ENCODE measurements around the gene PILRA. TPM values are rescaled to one million over a fixed set of nuclear protein-coding genes. Genes with fewer than 3 reads are reported as not detected.
"Not testable (repeated sequence)": the region's sequence is repeated elsewhere in the genome, so short reads cannot be mapped to it uniquely, and the experiment has no call there.

PILRA gene
- total RNA-seq, 1 donor from 2014 or later: 5.3 TPM

DNA sequence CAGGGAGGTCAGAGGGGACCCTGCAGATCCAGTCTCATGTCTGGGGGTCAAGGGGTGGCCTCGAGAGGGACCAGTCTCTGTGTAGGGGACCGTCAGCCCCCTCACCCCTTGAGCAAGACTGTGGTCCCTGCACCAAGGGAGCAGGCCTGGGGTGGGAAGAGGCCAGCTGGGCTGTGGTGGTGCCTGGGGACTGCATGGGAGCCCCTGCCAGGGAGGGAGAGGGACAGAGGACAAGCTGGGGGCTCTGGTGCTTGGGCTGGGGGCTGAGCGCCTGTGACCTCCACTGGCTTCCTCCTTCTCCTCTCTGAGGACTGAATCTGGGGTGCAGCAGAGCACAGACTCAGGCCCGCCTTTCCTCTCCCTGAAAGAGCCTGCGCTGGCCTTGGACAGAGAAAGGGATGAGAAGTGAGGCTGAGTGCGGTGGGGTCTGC, 16.1 kb upstream of the PILRA start:
- Mint-ChIP-seq H3K9me3 (ENCODE audit: low read depth) (no peaks in the 10 kb centered on the region), H3K27ac (no peak overlapping the region), H3K4me3 (ENCODE audit: low read depth) (no peak overlapping the region), H3K27me3 (no peaks in the 10 kb centered on the region), H3K4me1 (ENCODE audit: low read depth) (no peaks in the 10 kb centered on the region), H3K36me3 (ENCODE audit: insufficient read depth) (peaks cover 16% of the 10 kb centered on the region)
- TF ChIP-seq, protein P1, sequence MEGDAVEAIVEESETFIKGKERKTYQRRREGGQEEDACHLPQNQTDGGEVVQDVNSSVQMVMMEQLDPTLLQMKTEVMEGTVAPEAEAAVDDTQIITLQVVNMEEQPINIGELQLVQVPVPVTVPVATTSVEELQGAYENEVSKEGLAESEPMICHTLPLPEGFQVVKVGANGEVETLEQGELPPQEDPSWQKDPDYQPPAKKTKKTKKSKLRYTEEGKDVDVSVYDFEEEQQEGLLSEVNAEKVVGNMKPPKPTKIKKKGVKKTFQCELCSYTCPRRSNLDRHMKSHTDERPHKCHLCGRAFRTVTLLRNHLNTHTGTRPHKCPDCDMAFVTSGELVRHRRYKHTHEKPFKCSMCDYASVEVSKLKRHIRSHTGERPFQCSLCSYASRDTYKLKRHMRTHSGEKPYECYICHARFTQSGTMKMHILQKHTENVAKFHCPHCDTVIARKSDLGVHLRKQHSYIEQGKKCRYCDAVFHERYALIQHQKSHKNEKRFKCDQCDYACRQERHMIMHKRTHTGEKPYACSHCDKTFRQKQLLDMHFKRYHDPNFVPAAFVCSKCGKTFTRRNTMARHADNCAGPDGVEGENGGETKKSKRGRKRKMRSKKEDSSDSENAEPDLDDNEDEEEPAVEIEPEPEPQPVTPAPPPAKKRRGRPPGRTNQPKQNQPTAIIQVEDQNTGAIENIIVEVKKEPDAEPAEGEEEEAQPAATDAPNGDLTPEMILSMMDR (IDR thresholded peaks at IDR 0.05; ENCODE audit: unreplicated experiment): no peak
- DNase-seq (ENCODE audit: low spot score, unreplicated experiment): no peak

DNA sequence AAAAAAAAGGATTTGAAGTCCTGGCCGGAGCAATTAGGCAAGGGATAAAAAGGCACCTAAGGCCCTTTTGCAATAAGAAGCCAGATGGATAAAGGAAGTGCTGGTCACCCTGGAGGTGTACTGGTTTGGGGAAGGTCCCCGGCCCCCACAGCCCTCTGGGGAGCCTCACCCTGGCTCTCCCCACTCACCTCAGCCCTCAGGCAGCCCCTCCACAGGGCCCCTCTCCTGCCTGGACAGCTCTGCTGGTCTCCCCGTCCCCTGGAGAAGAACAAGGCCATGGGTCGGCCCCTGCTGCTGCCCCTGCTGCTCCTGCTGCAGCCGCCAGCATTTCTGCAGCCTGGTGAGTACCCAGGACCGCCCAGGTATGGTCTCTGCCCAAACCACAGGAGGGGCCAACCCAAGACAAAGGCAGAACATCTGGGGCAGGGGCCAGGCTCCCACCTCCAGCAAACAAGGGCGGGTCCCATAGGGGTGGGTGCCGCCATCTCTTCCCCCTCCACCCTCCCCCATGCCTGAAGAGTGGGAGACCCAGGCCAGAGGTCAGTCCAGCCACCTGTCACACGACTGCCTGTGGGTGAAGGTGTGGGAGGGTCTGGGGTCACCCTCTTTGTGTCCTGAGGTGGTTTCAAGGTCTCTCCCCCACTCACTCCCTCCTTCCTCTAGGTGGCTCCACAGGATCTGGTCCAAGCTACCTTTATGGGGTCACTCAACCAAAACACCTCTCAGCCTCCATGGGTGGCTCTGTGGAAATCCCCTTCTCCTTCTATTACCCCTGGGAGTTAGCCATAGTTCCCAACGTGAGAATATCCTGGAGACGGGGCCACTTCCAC, 15.0 kb upstream of the PILRA start, which contains the start of gene PILRB:
TSS of gene PILRB (plus strand) at position 91 of the 830 bp plus-strand sequence. CDS start at position 277, 186 bp downstream.
- Mint-ChIP-seq H3K9me3 (ENCODE audit: low read depth) (no peaks in the 10 kb centered on the region), H3K4me3 (ENCODE audit: low read depth) (no peak within 1 kb of the TSS), H3K27me3 (no peaks in the 10 kb centered on the region), H3K4me1 (ENCODE audit: low read depth) (no peaks in the 10 kb centered on the region), H3K36me3 (ENCODE audit: insufficient read depth) (peaks cover 19% of the 10 kb centered on the region), H3K27ac (no peak within 1 kb of the TSS)
- TF ChIP-seq, protein P1 (IDR thresholded peaks at IDR 0.05; ENCODE audit: unreplicated experiment): no peak
- no peak for DNase-seq (ENCODE audit: low spot score, unreplicated experiment)

DNA sequence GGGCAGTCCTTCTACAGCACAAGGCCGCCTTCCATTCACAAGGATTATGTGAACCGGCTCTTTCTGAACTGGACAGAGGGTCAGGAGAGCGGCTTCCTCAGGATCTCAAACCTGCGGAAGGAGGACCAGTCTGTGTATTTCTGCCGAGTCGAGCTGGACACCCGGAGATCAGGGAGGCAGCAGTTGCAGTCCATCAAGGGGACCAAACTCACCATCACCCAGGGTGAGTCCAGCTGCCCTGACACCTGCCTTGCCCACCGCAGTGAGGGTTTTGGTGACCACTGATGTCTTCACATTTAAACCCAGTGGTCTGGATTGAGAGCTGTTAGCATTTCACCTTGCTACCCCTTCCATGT, 14.5 kb upstream of the PILRA start:
- no peak overlapping the region for H3K4me3 Mint-ChIP-seq (ENCODE audit: low read depth)
- no peak overlapping the region for H3K27ac Mint-ChIP-seq
- TF ChIP-seq, protein P1 (IDR thresholded peaks at IDR 0.05; ENCODE audit: unreplicated experiment): no peak
- no peaks in the 10 kb centered on the region for H3K9me3 Mint-ChIP-seq (ENCODE audit: low read depth)
- no peak for DNase-seq (ENCODE audit: low spot score, unreplicated experiment)
- no peaks in the 10 kb centered on the region for H3K27me3 Mint-ChIP-seq
- H3K4me1 Mint-ChIP-seq (ENCODE audit: low read depth): no peaks in the 10 kb centered on the region
- H3K36me3 Mint-ChIP-seq (ENCODE audit: insufficient read depth): peaks cover 23% of the 10 kb centered on the region

DNA sequence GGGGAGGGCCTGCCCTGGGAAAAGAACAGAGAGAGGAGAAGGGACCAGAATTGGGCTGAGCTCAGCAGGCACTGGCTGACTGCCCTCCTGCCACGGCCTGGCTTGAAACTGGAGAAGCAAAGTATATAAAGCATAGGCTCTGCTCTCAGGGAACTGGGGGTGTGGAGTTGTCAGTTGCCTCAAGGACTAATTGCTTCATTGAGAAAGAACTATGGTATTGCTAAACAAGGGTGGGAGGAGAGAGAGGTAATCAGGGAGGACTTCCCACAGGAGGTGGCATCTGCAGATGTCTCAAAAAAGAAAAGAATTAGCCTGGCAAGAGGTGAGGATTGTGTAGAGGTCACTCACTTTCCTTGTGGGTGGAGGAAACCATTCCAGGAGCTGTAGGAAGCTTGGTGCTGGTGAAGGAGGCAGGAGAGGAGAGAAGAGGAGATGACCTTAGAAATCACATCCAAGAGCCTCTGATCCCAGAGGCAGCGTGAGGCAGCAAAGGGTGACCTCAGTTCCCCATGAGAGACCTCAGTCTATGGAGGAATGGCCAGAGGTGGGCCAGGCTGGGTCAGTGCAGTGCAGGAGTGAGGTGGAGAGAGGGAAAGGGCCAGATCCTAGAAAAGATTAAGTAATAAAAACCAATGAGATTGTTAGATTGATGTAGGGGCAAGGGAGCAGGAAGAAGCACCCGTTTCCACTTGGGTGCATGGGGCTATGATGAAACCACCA, 13.0 kb upstream of the PILRA start:
- H3K4me1 Mint-ChIP-seq (ENCODE audit: low read depth): no peaks in the 10 kb centered on the region
- no peaks in the 10 kb centered on the region for H3K27me3 Mint-ChIP-seq
- no peak for DNase-seq (ENCODE audit: low spot score, unreplicated experiment)
- TF ChIP-seq, protein P1 (IDR thresholded peaks at IDR 0.05; ENCODE audit: unreplicated experiment): no peak
- peak overlapping the region; percentile 2 for H3K27ac Mint-ChIP-seq
- no peaks in the 10 kb centered on the region for H3K9me3 Mint-ChIP-seq (ENCODE audit: low read depth)
- H3K4me3 Mint-ChIP-seq (ENCODE audit: low read depth): no peak overlapping the region
- peaks cover 28% of the 10 kb centered on the region for H3K36me3 Mint-ChIP-seq (ENCODE audit: insufficient read depth)

DNA sequence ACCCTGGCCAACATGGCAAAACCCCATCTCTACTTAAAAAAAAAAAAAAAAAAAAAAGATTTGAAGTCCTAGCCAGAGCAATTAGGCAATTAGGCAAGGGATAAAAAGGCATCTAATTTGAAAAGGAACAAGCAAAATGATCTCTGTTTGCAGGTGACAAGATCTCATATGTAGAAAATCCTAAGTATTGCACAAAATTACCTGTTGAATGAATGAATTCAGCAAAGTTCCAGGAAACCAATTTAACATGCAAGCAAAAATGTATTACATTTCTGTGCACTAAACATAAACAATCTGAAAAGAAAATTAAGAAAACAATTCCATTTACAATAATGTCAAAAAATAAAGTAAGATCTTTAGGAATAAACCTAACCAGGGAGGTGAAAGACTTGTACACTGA, 10.2 kb upstream of the PILRA start:
- no peaks in the 10 kb centered on the region for H3K27me3 Mint-ChIP-seq
- no peak for DNase-seq (ENCODE audit: low spot score, unreplicated experiment)
- peaks cover 33% of the 10 kb centered on the region for H3K36me3 Mint-ChIP-seq (ENCODE audit: insufficient read depth)
- no peaks in the 10 kb centered on the region for H3K9me3 Mint-ChIP-seq (ENCODE audit: low read depth)
- H3K4me3 Mint-ChIP-seq (ENCODE audit: low read depth): no peak overlapping the region
- H3K27ac Mint-ChIP-seq: no peak overlapping the region
- TF ChIP-seq, protein P1 (IDR thresholded peaks at IDR 0.05; ENCODE audit: unreplicated experiment): no peak
- H3K4me1 Mint-ChIP-seq (ENCODE audit: low read depth): no peaks in the 10 kb centered on the region

DNA sequence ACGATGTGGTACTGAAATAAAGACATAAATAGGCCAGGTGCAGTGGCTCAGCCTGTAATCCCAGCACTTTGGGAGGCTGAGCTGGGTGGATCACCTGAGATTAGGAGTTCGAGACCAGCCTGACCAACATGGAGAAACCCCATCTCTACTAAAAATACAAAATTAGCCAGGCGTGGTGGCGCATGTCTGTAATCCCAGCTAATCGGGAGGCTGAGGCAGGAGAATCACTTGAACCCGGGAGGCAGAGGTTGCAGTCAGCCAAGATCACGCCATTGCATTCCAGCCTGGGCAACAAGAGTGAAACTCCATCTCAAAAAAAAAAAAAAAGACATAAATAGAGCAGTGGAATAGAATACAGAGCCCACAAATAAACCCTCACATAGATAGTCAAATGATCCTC, 9.5 kb upstream of the PILRA start:
- not testable (repeated sequence) for H3K27me3 Mint-ChIP-seq; H3K4me1 Mint-ChIP-seq (ENCODE audit: low read depth); DNase-seq (ENCODE audit: low spot score, unreplicated experiment); H3K4me3 Mint-ChIP-seq (ENCODE audit: low read depth); H3K9me3 Mint-ChIP-seq (ENCODE audit: low read depth); H3K27ac Mint-ChIP-seq
- H3K36me3 Mint-ChIP-seq (ENCODE audit: insufficient read depth): peaks cover 33% of the 10 kb centered on the region
